ENCODE data around the gene LRRC4C.

Gene LRRC4C

GRCh38 chr11:41413843-41414242, 45.6 kb downstream of the LRRC4C start:
- no peak for DNase-seq

GRCh38 chr11:41405812-41406211, 53.6 kb downstream of the LRRC4C start:
- no peak for DNase-seq

GRCh38 chr11:41404109-41404508, 55.3 kb downstream of the LRRC4C start:
- DNase-seq, result no peak

GRCh38 chr11:41403458-41403857, 56.0 kb downstream of the LRRC4C start:
- no peak for DNase-seq

- DNase-seq, result no peak
Measured at GRCh38 chr11:41400819-41401382, 58.6 kb downstream of the LRRC4C start.

- DNase-seq, result no peak
Measured at GRCh38 chr11:41400124-41400523, 59.3 kb downstream of the LRRC4C start.

GRCh38 chr11:41399323-41399722, 60.1 kb downstream of the LRRC4C start:
- no peak for DNase-seq

GRCh38 chr11:41398175-41398574, 61.3 kb downstream of the LRRC4C start:
- no peak for DNase-seq

- DNase-seq, result no peak
Measured at GRCh38 chr11:41394521-41395195, 64.8 kb downstream of the LRRC4C start.

- no peak for DNase-seq
Measured at GRCh38 chr11:41392596-41392995, 66.9 kb downstream of the LRRC4C start.

- no peak for DNase-seq
Measured at GRCh38 chr11:41389623-41390130, 69.8 kb downstream of the LRRC4C start.

GRCh38 chr11:41384329-41384728, 75.1 kb downstream of the LRRC4C start:
- DNase-seq, result no peak

GRCh38 chr11:41383768-41384167, 75.7 kb downstream of the LRRC4C start:
- DNase-seq, result no peak

GRCh38 chr11:41382927-41383326, 76.5 kb downstream of the LRRC4C start:
- DNase-seq, result no peak

- no peak for DNase-seq
Measured at GRCh38 chr11:41379084-41379483, 80.4 kb downstream of the LRRC4C start.

GRCh38 chr11:41377709-41378394, 81.6 kb downstream of the LRRC4C start:
- no peak for DNase-seq

- no peak for DNase-seq
Measured at GRCh38 chr11:41351825-41352224, 107.6 kb downstream of the LRRC4C start.

GRCh38 chr11:41346042-41346441, 113.4 kb downstream of the LRRC4C start:
- DNase-seq, result no peak

- no peak for DNase-seq
Measured at GRCh38 chr11:41334007-41334933, 125.2 kb downstream of the LRRC4C start.

GRCh38 chr11:41333357-41333756, 126.1 kb downstream of the LRRC4C start:
- no peak for DNase-seq

GRCh38 chr11:41328324-41328723, 131.1 kb downstream of the LRRC4C start:
- no peak for DNase-seq

- no peak for DNase-seq
Measured at GRCh38 chr11:41323446-41323845, 136.0 kb downstream of the LRRC4C start.

- no peak for DNase-seq
Measured at GRCh38 chr11:41320653-41321052, 138.8 kb downstream of the LRRC4C start.
